SK-N-SH treated with all-trans-retinoic acid at 6 μM for 48 hours (cell line): ENCODE measurements around the gene LHX2.

Experiments used
- ATAC-seq: fragments of 200-7000 bp; cut with Tn5 transposase; 3 replicates; pipeline ENCODE4 v1.9.1; 2020; ENCODE audit warnings: mild to moderate bottlenecking, moderate library complexity
- ARNTL ChIP-seq: fragments of 450-650 bp; formaldehyde crosslinking; IDR thresholded peaks from 2 replicates; pipeline ENCODE4 v1.5.0; 2020; ENCODE audit warnings: low read depth, mild to moderate bottlenecking, moderate library complexity, borderline replicate concordance
- BACH2 ChIP-seq: fragments of 250-450 bp; sonication (Bioruptor Pico); IDR thresholded peaks from 2 replicates; pipeline ENCODE4 v1.9.0; 2021; ENCODE audit warnings: mild to moderate bottlenecking, borderline replicate concordance
- ESRRG ChIP-seq: fragments of 250-450 bp; sonication (Bioruptor Pico); IDR thresholded peaks from 2 replicates; pipeline ENCODE4 v1.6.1; 2021; ENCODE audit warnings: mild to moderate bottlenecking
- GLIS3 ChIP-seq: fragments of 250-450 bp; sonication (Bioruptor Pico); IDR thresholded peaks from 2 replicates; pipeline ENCODE4 v1.5.0; 2020; ENCODE audit warnings: mild to moderate bottlenecking, moderate library complexity
- ISL1 ChIP-seq: fragments of 250-450 bp; sonication (Bioruptor Pico); IDR thresholded peaks from 2 replicates; pipeline ENCODE4 v2.1.2; 2022; ENCODE audit warnings: mild to moderate bottlenecking, moderate library complexity
- OSR1 ChIP-seq: fragments of 250-450 bp; sonication (Bioruptor Pico); IDR thresholded peaks from 2 replicates; pipeline ENCODE4 v1.8.0; 2022; ENCODE audit warnings: moderate library complexity, mild to moderate bottlenecking, inconsistent platforms
- POU6F1 ChIP-seq: fragments of 250-450 bp; sonication (Bioruptor Pico); IDR thresholded peaks from 2 replicates; pipeline ENCODE4 v1.8.0; 2021; ENCODE audit warnings: low read depth, mild to moderate bottlenecking, moderate library complexity, borderline replicate concordance
- RARB ChIP-seq: fragments of 250-450 bp; sonication (Bioruptor Pico); IDR thresholded peaks from 2 replicates; pipeline ENCODE4 v1.8.0; 2021; ENCODE audit warnings: mild to moderate bottlenecking, moderate library complexity
- SNAI2 ChIP-seq: fragments of 250-450 bp; sonication (Bioruptor Pico); IDR thresholded peaks from 2 replicates; pipeline ENCODE4 v1.5.0; 2020; ENCODE audit warnings: mild to moderate bottlenecking, moderate library complexity
- TCF4 ChIP-seq: fragments of 250-450 bp; sonication (Bioruptor Pico); IDR thresholded peaks from 2 replicates; pipeline ENCODE4 v1.8.0; 2021; ENCODE audit warnings: mild to moderate bottlenecking, moderate library complexity, borderline replicate concordance
- TOX ChIP-seq: fragments of 250-450 bp; sonication (Bioruptor Pico); IDR thresholded peaks from 2 replicates; pipeline ENCODE4 v1.8.0; 2021; ENCODE audit warnings: mild to moderate bottlenecking, moderate library complexity, borderline replicate concordance
- ZFP3 ChIP-seq: fragments of 250-450 bp; sonication (Bioruptor Pico); IDR thresholded peaks from 2 replicates; pipeline ENCODE4 v1.5.0; 2020; ENCODE audit warnings: mild to moderate bottlenecking, moderate library complexity
- ZNF70 ChIP-seq: fragments of 450-650 bp; formaldehyde crosslinking; IDR thresholded peaks from 2 replicates; pipeline ENCODE4 v1.5.0; 2020; ENCODE audit warnings: mild to moderate bottlenecking, moderate library complexity
- ZNF8 ChIP-seq: fragments of 450-650 bp; formaldehyde crosslinking; IDR thresholded peaks from 2 replicates; pipeline ENCODE4 v1.5.0; 2020; ENCODE audit warnings: mild to moderate bottlenecking, moderate library complexity
- TF ChIP-seq, protein P1 (sequence below): fragments of 250-450 bp; sonication (Bioruptor Pico); IDR thresholded peaks from 2 replicates; pipeline ENCODE4 v1.8.0; 2020; ENCODE audit warnings: mild to moderate bottlenecking, moderate library complexity, borderline replicate concordance
- TF ChIP-seq, protein P2 (sequence below): fragments of 250-450 bp; sonication (Bioruptor Pico); IDR thresholded peaks from 2 replicates; pipeline ENCODE4 v1.5.0; 2020; ENCODE audit warnings: mild to moderate bottlenecking, moderate library complexity
- TF ChIP-seq, protein P3 (sequence below): fragments of 250-450 bp; sonication (Bioruptor Pico); IDR thresholded peaks from 2 replicates; pipeline ENCODE4 v1.5.1; 2021; ENCODE audit warnings: mild to moderate bottlenecking, moderate library complexity
- TF ChIP-seq, protein P4 (sequence below): fragments of 250-450 bp; sonication (Bioruptor Pico); IDR thresholded peaks from 2 replicates; pipeline ENCODE4 v1.5.1; 2020; ENCODE audit warnings: low read depth, mild to moderate bottlenecking, moderate library complexity

LHX2 gene

DNA sequence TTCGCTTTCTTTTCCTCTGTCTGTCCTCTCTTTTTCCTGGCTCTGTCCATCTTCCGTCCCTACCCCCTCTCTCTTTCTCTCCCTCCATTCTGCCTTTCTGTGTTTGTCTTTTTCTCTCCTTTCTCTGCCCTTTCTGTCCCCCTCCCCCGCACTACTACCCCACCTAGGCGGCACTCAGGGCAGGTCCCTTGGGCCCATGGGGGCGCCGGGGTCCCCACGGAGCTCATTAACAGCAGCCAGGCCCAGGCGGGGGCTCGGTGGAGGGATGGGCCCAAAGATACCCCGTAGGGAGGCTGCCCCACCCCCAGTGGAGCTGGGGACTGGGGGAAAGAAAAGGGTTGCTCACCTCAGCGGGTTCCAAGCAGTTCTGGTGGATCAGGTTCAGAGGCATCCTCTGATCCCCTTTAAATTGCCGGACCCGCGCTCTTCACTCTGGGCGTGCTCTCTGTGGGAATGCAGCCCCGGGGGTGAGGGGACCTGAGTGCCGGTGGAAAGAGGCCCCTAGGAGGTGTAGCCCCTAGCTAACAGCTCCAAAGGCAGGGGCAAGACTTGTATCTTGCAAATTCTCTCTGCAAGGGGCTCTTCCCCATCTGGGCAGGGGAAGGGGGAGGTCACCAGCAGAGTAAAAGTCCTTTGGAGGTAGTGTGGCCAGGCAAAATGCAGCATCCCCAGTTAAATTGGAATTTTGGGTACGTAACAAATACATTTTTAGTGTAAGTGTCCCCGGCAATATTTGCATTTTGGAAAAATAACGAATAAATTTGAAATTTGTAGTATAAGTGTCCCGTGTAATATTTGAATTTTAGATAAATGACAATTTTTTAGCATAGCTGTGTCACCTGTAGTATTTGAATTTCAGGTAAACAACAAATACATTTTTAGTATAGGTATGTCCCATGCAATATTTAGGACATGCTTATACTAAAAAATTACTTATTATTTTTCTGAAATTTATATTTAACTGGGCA lies 7.4 kb downstream of the LHX2 start:
- TF ChIP-seq, protein P1, sequence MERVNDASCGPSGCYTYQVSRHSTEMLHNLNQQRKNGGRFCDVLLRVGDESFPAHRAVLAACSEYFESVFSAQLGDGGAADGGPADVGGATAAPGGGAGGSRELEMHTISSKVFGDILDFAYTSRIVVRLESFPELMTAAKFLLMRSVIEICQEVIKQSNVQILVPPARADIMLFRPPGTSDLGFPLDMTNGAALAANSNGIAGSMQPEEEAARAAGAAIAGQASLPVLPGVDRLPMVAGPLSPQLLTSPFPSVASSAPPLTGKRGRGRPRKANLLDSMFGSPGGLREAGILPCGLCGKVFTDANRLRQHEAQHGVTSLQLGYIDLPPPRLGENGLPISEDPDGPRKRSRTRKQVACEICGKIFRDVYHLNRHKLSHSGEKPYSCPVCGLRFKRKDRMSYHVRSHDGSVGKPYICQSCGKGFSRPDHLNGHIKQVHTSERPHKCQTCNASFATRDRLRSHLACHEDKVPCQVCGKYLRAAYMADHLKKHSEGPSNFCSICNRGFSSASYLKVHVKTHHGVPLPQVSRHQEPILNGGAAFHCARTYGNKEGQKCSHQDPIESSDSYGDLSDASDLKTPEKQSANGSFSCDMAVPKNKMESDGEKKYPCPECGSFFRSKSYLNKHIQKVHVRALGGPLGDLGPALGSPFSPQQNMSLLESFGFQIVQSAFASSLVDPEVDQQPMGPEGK (CRISPR knock-in tag), result no peak
- no peak for TF ChIP-seq TCF4 (CRISPR knock-in tag)
- TF ChIP-seq BACH2 (CRISPR knock-in tag), result no peak
- TF ChIP-seq OSR1 (CRISPR knock-in tag), result no peak
- no peak for TF ChIP-seq POU6F1 (CRISPR knock-in tag)
- no peak for TF ChIP-seq ISL1 (CRISPR knock-in tag)
- no peak for TF ChIP-seq ZNF8 (CRISPR knock-in tag)
- TF ChIP-seq RARB (CRISPR knock-in tag), result no peak
- TF ChIP-seq, protein P2, sequence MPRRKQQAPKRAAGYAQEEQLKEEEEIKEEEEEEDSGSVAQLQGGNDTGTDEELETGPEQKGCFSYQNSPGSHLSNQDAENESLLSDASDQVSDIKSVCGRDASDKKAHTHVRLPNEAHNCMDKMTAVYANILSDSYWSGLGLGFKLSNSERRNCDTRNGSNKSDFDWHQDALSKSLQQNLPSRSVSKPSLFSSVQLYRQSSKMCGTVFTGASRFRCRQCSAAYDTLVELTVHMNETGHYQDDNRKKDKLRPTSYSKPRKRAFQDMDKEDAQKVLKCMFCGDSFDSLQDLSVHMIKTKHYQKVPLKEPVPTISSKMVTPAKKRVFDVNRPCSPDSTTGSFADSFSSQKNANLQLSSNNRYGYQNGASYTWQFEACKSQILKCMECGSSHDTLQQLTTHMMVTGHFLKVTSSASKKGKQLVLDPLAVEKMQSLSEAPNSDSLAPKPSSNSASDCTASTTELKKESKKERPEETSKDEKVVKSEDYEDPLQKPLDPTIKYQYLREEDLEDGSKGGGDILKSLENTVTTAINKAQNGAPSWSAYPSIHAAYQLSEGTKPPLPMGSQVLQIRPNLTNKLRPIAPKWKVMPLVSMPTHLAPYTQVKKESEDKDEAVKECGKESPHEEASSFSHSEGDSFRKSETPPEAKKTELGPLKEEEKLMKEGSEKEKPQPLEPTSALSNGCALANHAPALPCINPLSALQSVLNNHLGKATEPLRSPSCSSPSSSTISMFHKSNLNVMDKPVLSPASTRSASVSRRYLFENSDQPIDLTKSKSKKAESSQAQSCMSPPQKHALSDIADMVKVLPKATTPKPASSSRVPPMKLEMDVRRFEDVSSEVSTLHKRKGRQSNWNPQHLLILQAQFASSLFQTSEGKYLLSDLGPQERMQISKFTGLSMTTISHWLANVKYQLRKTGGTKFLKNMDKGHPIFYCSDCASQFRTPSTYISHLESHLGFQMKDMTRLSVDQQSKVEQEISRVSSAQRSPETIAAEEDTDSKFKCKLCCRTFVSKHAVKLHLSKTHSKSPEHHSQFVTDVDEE (CRISPR knock-in tag), result no peak
- TF ChIP-seq GLIS3, result no peak
- TF ChIP-seq, protein P3, sequence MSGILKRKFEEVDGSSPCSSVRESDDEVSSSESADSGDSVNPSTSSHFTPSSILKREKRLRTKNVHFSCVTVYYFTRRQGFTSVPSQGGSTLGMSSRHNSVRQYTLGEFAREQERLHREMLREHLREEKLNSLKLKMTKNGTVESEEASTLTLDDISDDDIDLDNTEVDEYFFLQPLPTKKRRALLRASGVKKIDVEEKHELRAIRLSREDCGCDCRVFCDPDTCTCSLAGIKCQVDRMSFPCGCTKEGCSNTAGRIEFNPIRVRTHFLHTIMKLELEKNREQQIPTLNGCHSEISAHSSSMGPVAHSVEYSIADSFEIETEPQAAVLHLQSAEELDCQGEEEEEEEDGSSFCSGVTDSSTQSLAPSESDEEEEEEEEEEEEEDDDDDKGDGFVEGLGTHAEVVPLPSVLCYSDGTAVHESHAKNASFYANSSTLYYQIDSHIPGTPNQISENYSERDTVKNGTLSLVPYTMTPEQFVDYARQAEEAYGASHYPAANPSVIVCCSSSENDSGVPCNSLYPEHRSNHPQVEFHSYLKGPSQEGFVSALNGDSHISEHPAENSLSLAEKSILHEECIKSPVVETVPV (CRISPR knock-in tag), result no peak
- no peak for TF ChIP-seq ZNF70 (CRISPR knock-in tag)
- no peak for TF ChIP-seq ZFP3 (CRISPR knock-in tag)
- no peak for ATAC-seq

- TF ChIP-seq TOX (no peak), RARB (CRISPR knock-in tag) (no peak), BACH2 (CRISPR knock-in tag) (no peak), ARNTL (CRISPR knock-in tag) (no peak), OSR1 (CRISPR knock-in tag) (no peak), ESRRG (no peak), SNAI2 (CRISPR knock-in tag) (no peak), ZNF8 (CRISPR knock-in tag) (no peak), ISL1 (CRISPR knock-in tag) (no peak)
- TF ChIP-seq, protein P4, sequence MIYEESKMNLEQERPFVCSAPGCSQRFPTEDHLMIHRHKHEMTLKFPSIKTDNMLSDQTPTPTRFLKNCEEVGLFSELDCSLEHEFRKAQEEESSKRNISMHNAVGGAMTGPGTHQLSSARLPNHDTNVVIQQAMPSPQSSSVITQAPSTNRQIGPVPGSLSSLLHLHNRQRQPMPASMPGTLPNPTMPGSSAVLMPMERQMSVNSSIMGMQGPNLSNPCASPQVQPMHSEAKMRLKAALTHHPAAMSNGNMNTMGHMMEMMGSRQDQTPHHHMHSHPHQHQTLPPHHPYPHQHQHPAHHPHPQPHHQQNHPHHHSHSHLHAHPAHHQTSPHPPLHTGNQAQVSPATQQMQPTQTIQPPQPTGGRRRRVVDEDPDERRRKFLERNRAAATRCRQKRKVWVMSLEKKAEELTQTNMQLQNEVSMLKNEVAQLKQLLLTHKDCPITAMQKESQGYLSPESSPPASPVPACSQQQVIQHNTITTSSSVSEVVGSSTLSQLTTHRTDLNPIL, result no peak
- TF ChIP-seq, protein P3 (CRISPR knock-in tag), result no peak
- TF ChIP-seq, protein P1 (CRISPR knock-in tag), result no peak
- TF ChIP-seq, all 23 proteins: peak for 0
- ATAC-seq, result no peak
These were observed 8.4 kb downstream of the LHX2 start for GRCh38 chr9:124019771-124020519.
